GM19372 (cell line): ENCODE measurements around the gene BAZ2B.

Experiments
- ATAC-seq: cut with Tn5 transposase; IDR thresholded peaks from one replicate; pipeline ENCODE4 v1.9.1; 2021; ENCODE audit warnings: mild to moderate bottlenecking, low read depth, moderate library complexity; ENCODE audit not compliant: unreplicated experiment

The BAZ2B gene

GRCh38 chr2:159615367-159616285 is 722 bp downstream of the BAZ2B start:
- peak; percentile 75 for ATAC-seq

- ATAC-seq = no peak
These were observed 1.6 kb downstream of the BAZ2B start for GRCh38 chr2:159614534-159615366.

GRCh38 chr2:159613651-159614285 is 2.6 kb downstream of the BAZ2B start:
- ATAC-seq = no peak

GRCh38 chr2:159613091-159613490 is 3.3 kb downstream of the BAZ2B start:
- ATAC-seq = no peak

- ATAC-seq = no peak
These were observed 4.0 kb downstream of the BAZ2B start for GRCh38 chr2:159612255-159612901.

- no peak for ATAC-seq
These were observed 6.4 kb downstream of the BAZ2B start for GRCh38 chr2:159609811-159610549.

GRCh38 chr2:159608723-159609308 is 7.5 kb downstream of the BAZ2B start:
- no peak for ATAC-seq

- no peak for ATAC-seq
These were observed 8.2 kb downstream of the BAZ2B start for GRCh38 chr2:159608108-159608507.

- ATAC-seq = no peak
These were observed 10.1 kb downstream of the BAZ2B start for GRCh38 chr2:159606287-159606686.

- ATAC-seq = no peak
These were observed 10.7 kb downstream of the BAZ2B start for GRCh38 chr2:159605441-159606178.

GRCh38 chr2:159604159-159604558 is 12.2 kb downstream of the BAZ2B start:
- ATAC-seq = no peak

- ATAC-seq = no peak
These were observed 15.6 kb downstream of the BAZ2B start for GRCh38 chr2:159600752-159601151.

- no peak for ATAC-seq
These were observed 20.8 kb downstream of the BAZ2B start for GRCh38 chr2:159595410-159596046.

- ATAC-seq = no peak
These were observed 23.9 kb downstream of the BAZ2B start for GRCh38 chr2:159592441-159592840.

GRCh38 chr2:159591221-159591620 is 25.1 kb downstream of the BAZ2B start:
- ATAC-seq = no peak

GRCh38 chr2:159589286-159589685 is 27.1 kb downstream of the BAZ2B start:
- ATAC-seq = no peak

- no peak for ATAC-seq
These were observed 30.3 kb downstream of the BAZ2B start for GRCh38 chr2:159586034-159586433.

GRCh38 chr2:159585622-159586021 is 30.7 kb downstream of the BAZ2B start:
- ATAC-seq = no peak
